Spinal cord (tissue), 10 donors: Measurements from ENCODE around the gene TNP2. TPM values are rescaled to one million over a fixed set of nuclear protein-coding genes. Genes with fewer than 3 reads are reported as not detected.
A peak's percentile ranks its signal among the peaks of the same experiment; 100 is the strongest.

ENCODE experiments used
- DNase-seq, 6 donors: peaks; one replicate each; pipeline versions ENCODE4 v3.0.0 to v3.0.0-alpha.2; 2013 to 2015; ENCODE audit warnings: low spot score in 6 of 6, low read depth in 4 of 6
- H3K27ac ChIP-seq: one replicate; pipeline ENCODE4 v1.5.1; 2013; ENCODE audit warnings: low read depth, low read length, control low read depth
- H3K27me3 ChIP-seq: one replicate; pipeline ENCODE4 v1.6.1; 2013; ENCODE audit warnings: low read length; ENCODE audit not compliant: control insufficient read depth, insufficient read depth
- H3K36me3 ChIP-seq: one replicate; pipeline ENCODE4 v1.6.1; 2013; ENCODE audit warnings: low read length; ENCODE audit not compliant: control insufficient read depth, insufficient read depth
- H3K4me1 ChIP-seq: one replicate; pipeline ENCODE4 v1.6.1; 2013; ENCODE audit warnings: low read length; ENCODE audit not compliant: control insufficient read depth, insufficient read depth
- H3K4me3 ChIP-seq: one replicate; pipeline ENCODE4 v1.5.1; 2013; ENCODE audit warnings: low read depth, low read length, control low read depth
- H3K9me3 ChIP-seq: one replicate; pipeline ENCODE4 v1.6.1; 2013; ENCODE audit warnings: low read length; ENCODE audit not compliant: control insufficient read depth, insufficient read depth
- WGBS: methylation state at CpG from one replicate; pipeline ENCODE4 v1.1.5; 2013; ENCODE audit warnings: missing lambda C conversion rate; ENCODE audit not compliant: insufficient coverage; 5-methylcytosine and 5-hydroxymethylcytosine counted together
- polyA plus RNA-seq, 2 donors: library from polyadenylated mRNA; unstranded; fragments of 120-200 nt; gene quantifications; one replicate each; pipeline ENCODE4 v1.2.1, GENCODE V29; 2013; ENCODE audit not compliant: insufficient read length in 2 of 2
- total RNA-seq, 2 donors: library from RNA; depleted of rRNA in 1 of 2; stranded (reverse); fragments of 120-200 nt in 1 of 2; fragments of >200 nt in 1 of 2; gene quantifications; one replicate each; pipeline versions ENCODE4 v1.2.3 to v1.2.4, GENCODE V29; 2013 to 2014
- donor health status: healthy.

Gene TNP2
- total and polyA plus RNA-seq, 4 donors: not detected

- Histone ChIP-seq H3K27me3 (no peaks in the 10 kb centered on the region), H3K9me3 (no peaks in the 10 kb centered on the region), H3K4me1 (peaks cover 19% of the 10 kb centered on the region), H3K27ac (no peak overlapping the region), H3K4me3 (no peak overlapping the region), H3K36me3 (no peaks in the 10 kb centered on the region)
- DNase-seq: no peak
- WGBS: no CpG with 5 or more reads among the region's 2 CpGs
These were observed 1.6 kb upstream of the TNP2 start for GRCh38 chr16:11270602-11271162.

GRCh38 chr16:11265124-11265523, 4.0 kb downstream of the TNP2 start:
- WGBS: 92% methylated on average over 7 of the region's 7 CpGs
- no peaks in the 10 kb centered on the region for H3K4me1 ChIP-seq

DNA sequence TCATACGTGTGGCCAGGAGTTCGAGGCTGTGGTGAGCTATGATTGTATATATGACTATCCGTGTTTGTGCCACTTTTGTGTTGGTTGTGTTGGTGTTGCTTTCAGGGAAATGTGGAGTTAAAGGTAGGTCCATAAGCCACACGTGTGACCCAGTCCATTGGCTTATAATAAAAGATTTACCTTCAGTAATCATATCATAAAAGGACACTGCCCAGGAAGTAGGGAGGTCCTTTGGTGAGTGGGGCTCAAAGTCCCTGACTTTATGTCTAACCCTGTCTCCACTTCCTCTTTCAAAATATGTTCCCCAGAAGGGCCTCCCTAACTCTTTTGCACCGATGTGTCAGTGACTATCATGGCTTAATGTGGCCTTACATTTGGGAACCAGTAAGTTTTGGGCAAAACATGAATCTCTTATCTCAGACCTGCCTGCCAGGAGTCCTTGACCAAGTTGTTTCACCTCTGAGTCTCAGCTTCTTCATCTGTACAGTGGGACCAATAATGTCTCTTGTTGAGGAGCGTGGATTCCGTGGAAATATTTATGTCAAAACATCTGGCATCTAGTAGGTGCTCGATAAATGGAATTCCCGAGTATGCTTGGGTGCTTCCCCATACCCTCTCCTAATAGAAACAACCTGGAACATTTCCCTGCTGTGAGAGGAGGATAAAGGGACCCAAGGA, 4.8 kb downstream of the TNP2 start:
- WGBS: 42% methylated on average over 2 of the region's 9 CpGs

More at GRCh38 chr16:11265124-11265523, 4.0 kb downstream of the TNP2 start:
- Histone ChIP-seq H3K27ac (no peak overlapping the region), H3K36me3 (no peaks in the 10 kb centered on the region), H3K9me3 (no peaks in the 10 kb centered on the region), H3K4me3 (no peak overlapping the region), H3K27me3 (no peaks in the 10 kb centered on the region)
- no peak for DNase-seq

DNA sequence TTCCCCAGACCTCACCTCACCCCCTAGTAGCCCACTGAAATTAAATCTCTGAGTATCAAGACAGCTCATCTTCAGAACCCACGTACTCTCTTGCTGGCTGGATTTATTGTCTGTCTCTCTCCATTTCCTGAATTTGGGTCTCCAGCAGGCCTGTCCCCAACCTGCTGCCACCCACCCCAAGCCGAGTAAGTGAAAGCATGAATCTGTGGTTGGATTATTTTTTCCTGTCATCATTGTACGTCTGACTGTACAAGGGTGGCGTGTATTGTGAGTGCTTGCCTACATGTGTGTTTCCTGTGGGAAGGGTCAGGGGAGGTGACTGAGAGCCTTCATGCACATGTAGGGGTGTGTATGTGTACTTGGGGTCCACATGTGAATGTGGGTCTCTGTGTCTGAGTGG, 5.4 kb downstream of the TNP2 start:
- 68% methylated on average over 2 of the region's 4 CpGs for WGBS
- Histone ChIP-seq H3K36me3 (no peaks in the 10 kb centered on the region), H3K4me1 (no peaks in the 10 kb centered on the region), H3K27ac (no peak overlapping the region), H3K9me3 (no peaks in the 10 kb centered on the region), H3K4me3 (no peak overlapping the region), H3K27me3 (no peaks in the 10 kb centered on the region)
- no peak for DNase-seq

More for the DNA sequence above, 4.8 kb downstream of the TNP2 start:
- Histone ChIP-seq H3K9me3 (no peaks in the 10 kb centered on the region), H3K4me1 (no peaks in the 10 kb centered on the region), H3K27me3 (no peaks in the 10 kb centered on the region), H3K27ac (no peak overlapping the region), H3K36me3 (no peaks in the 10 kb centered on the region), H3K4me3 (no peak overlapping the region)
- no peak for DNase-seq

DNA sequence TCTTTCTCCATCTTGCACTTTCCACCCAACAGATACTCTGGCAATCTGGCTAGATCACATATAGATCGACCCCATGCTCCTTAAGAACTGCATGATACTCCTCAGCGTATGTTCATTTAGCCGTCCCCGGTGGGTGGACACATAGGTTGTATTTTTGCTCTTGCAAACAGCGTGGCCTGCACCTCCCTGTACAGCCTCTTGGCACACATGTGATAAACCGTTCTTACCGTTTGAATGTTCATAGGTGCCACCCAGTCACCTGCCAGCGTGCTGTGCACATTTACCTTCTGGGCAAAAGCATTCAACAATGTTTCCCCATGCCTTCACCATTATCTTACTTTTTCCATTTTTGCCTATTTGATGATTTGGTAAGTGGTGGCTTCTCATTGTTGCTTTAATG, 6.2 kb downstream of the TNP2 start:
- H3K9me3 ChIP-seq: no peaks in the 10 kb centered on the region
- no peaks in the 10 kb centered on the region for H3K36me3 ChIP-seq
- 90% methylated on average over 6 of the region's 8 CpGs for WGBS
- no peaks in the 10 kb centered on the region for H3K27me3 ChIP-seq
- no peak overlapping the region for H3K4me3 ChIP-seq
- no peak overlapping the region for H3K27ac ChIP-seq
- DNase-seq: no peak
- H3K4me1 ChIP-seq: no peaks in the 10 kb centered on the region

GRCh38 chr16:11260596-11260966, 8.5 kb downstream of the TNP2 start:
- Histone ChIP-seq H3K36me3 (no peaks in the 10 kb centered on the region), H3K9me3 (no peaks in the 10 kb centered on the region), H3K27ac (no peak overlapping the region), H3K27me3 (no peaks in the 10 kb centered on the region), H3K4me1 (peaks cover 15% of the 10 kb centered on the region), H3K4me3 (no peak overlapping the region)
- WGBS: 81% methylated on average over 3 of the region's 3 CpGs
- DNase-seq: no peak

- WGBS: 89% methylated on average over 12 of the region's 12 CpGs
- H3K36me3 ChIP-seq: no peaks in the 10 kb centered on the region
- DNase-seq: no peak
- H3K9me3 ChIP-seq: no peaks in the 10 kb centered on the region
- H3K27me3 ChIP-seq: peaks cover 2% of the 10 kb centered on the region
- peaks cover 16% of the 10 kb centered on the region for H3K4me1 ChIP-seq
- no peak overlapping the region for H3K4me3 ChIP-seq
- no peak overlapping the region for H3K27ac ChIP-seq
These were observed 9.2 kb downstream of the TNP2 start for GRCh38 chr16:11259655-11260595.

- WGBS: 79% methylated on average over 10 of the region's 15 CpGs
These were observed 10.3 kb downstream of the TNP2 start for GRCh38 chr16:11258553-11259492.

More at GRCh38 chr16:11258553-11259492, 10.3 kb downstream of the TNP2 start:
- Histone ChIP-seq H3K27ac (no peak overlapping the region), H3K4me1 (peaks cover 26% of the 10 kb centered on the region), H3K9me3 (no peaks in the 10 kb centered on the region), H3K36me3 (no peaks in the 10 kb centered on the region), H3K27me3 (peaks cover 2% of the 10 kb centered on the region), H3K4me3 (no peak overlapping the region)
- DNase-seq: peak in 1 of 6 donors; percentile 30
